ENCODE data around the gene CDON.
A peak's percentile ranks its signal among the peaks of the same experiment; 100 is the strongest.

CDON gene

DNA sequence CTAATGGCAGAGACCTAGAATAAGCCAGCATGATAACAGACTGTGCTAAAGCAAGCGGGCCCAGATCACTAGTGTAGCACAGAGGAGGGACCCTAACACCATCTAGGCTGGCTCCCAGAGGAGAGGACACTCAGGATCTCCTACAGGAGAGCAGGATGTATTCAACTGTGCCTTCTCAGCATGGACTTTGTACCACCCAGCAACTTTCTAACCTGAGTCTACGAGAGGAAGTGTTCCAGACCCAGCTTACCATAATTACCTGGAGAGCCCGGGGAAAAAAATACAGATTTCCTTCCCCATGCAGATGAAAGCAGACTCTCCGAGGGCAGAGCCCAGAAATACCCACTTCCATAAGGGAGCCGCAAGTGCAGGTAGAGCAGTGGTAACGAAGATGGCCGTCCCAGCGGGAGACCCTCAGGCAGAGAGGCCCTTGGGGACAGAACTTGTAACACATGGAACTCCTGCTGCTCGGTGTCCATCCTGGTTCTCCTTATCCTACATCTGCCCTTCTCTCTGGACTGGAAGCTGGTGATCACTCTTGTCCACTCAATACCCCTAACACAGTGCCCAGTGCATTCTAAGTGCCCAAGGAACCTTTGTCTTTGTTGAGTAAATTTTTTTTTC lies 138.2 kb downstream of the CDON start:
- Histone ChIP-seq H4K20me1 (ENCODE audit: insufficient read depth, low read length, poor library complexity, severe bottlenecking) (no peaks in the 10 kb centered on the region), H3F3A (ENCODE audit: low read depth) (no peaks in the 10 kb centered on the region), H3K9me2 (replicated peaks; ENCODE audit: low read depth, low read length) (no peaks in the 10 kb centered on the region), H3K36me3 (ENCODE audit: insufficient read depth, low read length) (no peaks in the 10 kb centered on the region), H3K9ac (ENCODE audit: low read depth, low read length, poor library complexity, severe bottlenecking) (no peak overlapping the region), H2AFZ (ENCODE audit: low read length) (no peak overlapping the region), H3K4me3 (ENCODE audit: low read length, poor library complexity, severe bottlenecking) (no peak overlapping the region), H3K27me3 (ENCODE audit: insufficient read depth, low read length, poor library complexity, severe bottlenecking) (no peaks in the 10 kb centered on the region), H3K4me1 (ENCODE audit: insufficient read depth, low read length, poor library complexity, severe bottlenecking) (no peaks in the 10 kb centered on the region), H3K4me2 (ENCODE audit: low read depth, low read length, poor library complexity, severe bottlenecking) (no peak overlapping the region), H3K9me3 (ENCODE audit: insufficient read depth, low read depth, low read length) (no peaks in the 10 kb centered on the region), H3K79me2 (ENCODE audit: insufficient read depth, low read length) (no peaks in the 10 kb centered on the region)
- TF ChIP-seq EZH2phosphoT487 (IDR thresholded peaks at IDR 0.05; ENCODE audit: borderline replicate concordance), result no peak
- TF ChIP-seq, protein P1, sequence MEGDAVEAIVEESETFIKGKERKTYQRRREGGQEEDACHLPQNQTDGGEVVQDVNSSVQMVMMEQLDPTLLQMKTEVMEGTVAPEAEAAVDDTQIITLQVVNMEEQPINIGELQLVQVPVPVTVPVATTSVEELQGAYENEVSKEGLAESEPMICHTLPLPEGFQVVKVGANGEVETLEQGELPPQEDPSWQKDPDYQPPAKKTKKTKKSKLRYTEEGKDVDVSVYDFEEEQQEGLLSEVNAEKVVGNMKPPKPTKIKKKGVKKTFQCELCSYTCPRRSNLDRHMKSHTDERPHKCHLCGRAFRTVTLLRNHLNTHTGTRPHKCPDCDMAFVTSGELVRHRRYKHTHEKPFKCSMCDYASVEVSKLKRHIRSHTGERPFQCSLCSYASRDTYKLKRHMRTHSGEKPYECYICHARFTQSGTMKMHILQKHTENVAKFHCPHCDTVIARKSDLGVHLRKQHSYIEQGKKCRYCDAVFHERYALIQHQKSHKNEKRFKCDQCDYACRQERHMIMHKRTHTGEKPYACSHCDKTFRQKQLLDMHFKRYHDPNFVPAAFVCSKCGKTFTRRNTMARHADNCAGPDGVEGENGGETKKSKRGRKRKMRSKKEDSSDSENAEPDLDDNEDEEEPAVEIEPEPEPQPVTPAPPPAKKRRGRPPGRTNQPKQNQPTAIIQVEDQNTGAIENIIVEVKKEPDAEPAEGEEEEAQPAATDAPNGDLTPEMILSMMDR (conservative IDR thresholded peaks at IDR 0.05; ENCODE audit: low read length), result no peak

DNA sequence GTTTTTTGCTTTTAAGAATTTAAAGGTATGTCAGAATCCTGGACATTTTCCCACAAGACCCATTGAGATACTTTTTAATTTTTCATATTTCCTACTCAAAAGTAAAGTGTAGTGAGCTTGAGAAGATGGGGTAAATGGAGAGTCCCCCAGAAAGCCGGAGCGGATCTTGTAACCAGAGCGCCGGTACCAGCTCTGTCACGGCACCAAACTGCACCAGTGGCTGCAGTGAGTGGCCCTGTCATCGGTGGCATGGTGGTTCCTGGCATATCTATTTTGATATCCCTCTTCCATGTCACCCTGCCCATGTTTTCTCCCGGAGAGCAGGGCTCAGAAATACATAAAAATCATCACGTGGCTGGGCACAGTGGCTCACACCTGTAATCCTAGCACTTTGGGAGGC lies 139.0 kb downstream of the CDON start:
- Histone ChIP-seq H3K27me3 (ENCODE audit: insufficient read depth, low read length, poor library complexity, severe bottlenecking) (no peaks in the 10 kb centered on the region), H3K9me3 (ENCODE audit: insufficient read depth, low read depth, low read length) (no peaks in the 10 kb centered on the region), H3K9me2 (replicated peaks; ENCODE audit: low read depth, low read length) (no peaks in the 10 kb centered on the region), H3K4me1 (ENCODE audit: insufficient read depth, low read length, poor library complexity, severe bottlenecking) (no peaks in the 10 kb centered on the region), H3K4me3 (ENCODE audit: low read length, poor library complexity, severe bottlenecking) (no peak overlapping the region), H2AFZ (ENCODE audit: low read length) (no peak overlapping the region), H3K4me2 (ENCODE audit: low read depth, low read length, poor library complexity, severe bottlenecking) (no peak overlapping the region), H3K36me3 (ENCODE audit: insufficient read depth, low read length) (no peaks in the 10 kb centered on the region), H4K20me1 (ENCODE audit: insufficient read depth, low read length, poor library complexity, severe bottlenecking) (no peaks in the 10 kb centered on the region), H3F3A (ENCODE audit: low read depth) (no peaks in the 10 kb centered on the region), H3K79me2 (ENCODE audit: insufficient read depth, low read length) (no peaks in the 10 kb centered on the region), H3K9ac (ENCODE audit: low read depth, low read length, poor library complexity, severe bottlenecking) (no peak overlapping the region)
- TF ChIP-seq, protein P1 (conservative IDR thresholded peaks at IDR 0.05; ENCODE audit: low read length), result no peak
- TF ChIP-seq EZH2phosphoT487 (IDR thresholded peaks at IDR 0.05; ENCODE audit: borderline replicate concordance), result no peak

DNA sequence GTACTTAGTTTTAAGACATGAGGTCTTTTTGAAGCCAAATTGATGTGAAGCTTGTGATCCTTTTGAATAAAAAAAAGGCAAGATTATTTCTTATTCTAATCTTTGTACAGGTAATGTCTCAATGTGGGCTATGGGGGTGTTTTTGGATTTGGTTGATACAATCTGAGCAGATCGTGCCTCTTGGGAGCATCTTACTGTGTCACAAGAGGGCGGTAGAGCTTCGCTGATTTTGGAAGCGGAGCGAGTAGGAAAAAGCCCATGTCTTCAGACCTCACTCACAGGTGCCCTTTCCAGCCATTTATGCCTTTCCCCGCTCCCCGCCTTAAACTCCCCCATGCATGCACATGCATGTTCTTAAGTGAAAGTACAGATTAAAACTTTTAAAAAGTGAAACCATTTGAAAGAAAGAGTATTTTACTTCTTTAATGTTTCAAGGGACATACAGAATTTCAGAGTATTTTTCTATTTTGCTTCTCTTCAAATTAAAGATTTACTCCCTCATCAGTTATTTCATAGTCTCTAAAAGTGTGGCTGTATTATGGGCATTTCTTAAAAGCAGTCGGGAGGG lies 139.6 kb downstream of the CDON start:
- no peak overlapping the region for H3K4me2 ChIP-seq (ENCODE audit: low read depth, low read length, poor library complexity, severe bottlenecking)
- no peak overlapping the region for H2AFZ ChIP-seq (ENCODE audit: low read length)
- TF ChIP-seq, protein P1 (conservative IDR thresholded peaks at IDR 0.05; ENCODE audit: low read length), result peak; percentile 80
- TF ChIP-seq EZH2phosphoT487 (IDR thresholded peaks at IDR 0.05; ENCODE audit: borderline replicate concordance), result no peak
- H3K79me2 ChIP-seq (ENCODE audit: insufficient read depth, low read length), result no peaks in the 10 kb centered on the region
- no peaks in the 10 kb centered on the region for H3K27me3 ChIP-seq (ENCODE audit: insufficient read depth, low read length, poor library complexity, severe bottlenecking)
- H3F3A ChIP-seq (ENCODE audit: low read depth), result no peaks in the 10 kb centered on the region
- no peaks in the 10 kb centered on the region for H4K20me1 ChIP-seq (ENCODE audit: insufficient read depth, low read length, poor library complexity, severe bottlenecking)
- H3K4me3 ChIP-seq (ENCODE audit: low read length, poor library complexity, severe bottlenecking), result no peak overlapping the region
- H3K9me2 ChIP-seq (replicated peaks; ENCODE audit: low read depth, low read length), result no peaks in the 10 kb centered on the region
- no peaks in the 10 kb centered on the region for H3K9me3 ChIP-seq (ENCODE audit: insufficient read depth, low read depth, low read length)
- no peaks in the 10 kb centered on the region for H3K36me3 ChIP-seq (ENCODE audit: insufficient read depth, low read length)
- H3K9ac ChIP-seq (ENCODE audit: low read depth, low read length, poor library complexity, severe bottlenecking), result no peak overlapping the region
- no peaks in the 10 kb centered on the region for H3K4me1 ChIP-seq (ENCODE audit: insufficient read depth, low read length, poor library complexity, severe bottlenecking)
